HG03108 (cell line): ENCODE results near the gene SH3BP5.

Experiments
- ATAC-seq: cut with Tn5 transposase; IDR thresholded peaks from one replicate; pipeline ENCODE4 v1.9.1; 2021; ENCODE audit warnings: moderate library complexity; ENCODE audit not compliant: unreplicated experiment

Gene SH3BP5

GRCh38 chr3:15279671-15280402 is 52.5 kb downstream of the SH3BP5 start:
- ATAC-seq: no peak

GRCh38 chr3:15279205-15279604 is 53.2 kb downstream of the SH3BP5 start:
- no peak for ATAC-seq

- no peak for ATAC-seq
These were observed 54.4 kb downstream of the SH3BP5 start for GRCh38 chr3:15277861-15278500.

GRCh38 chr3:15276028-15276724 is 56.2 kb downstream of the SH3BP5 start:
- no peak for ATAC-seq

GRCh38 chr3:15273227-15273626 is 59.2 kb downstream of the SH3BP5 start:
- ATAC-seq: no peak

GRCh38 chr3:15272426-15273196 is 59.8 kb downstream of the SH3BP5 start:
- no peak for ATAC-seq

GRCh38 chr3:15271785-15272381 is 60.5 kb downstream of the SH3BP5 start:
- ATAC-seq: peak; percentile 51

GRCh38 chr3:15271030-15271429 is 61.4 kb downstream of the SH3BP5 start:
- no peak for ATAC-seq

GRCh38 chr3:15269091-15269989 is 63.0 kb downstream of the SH3BP5 start:
- peak; percentile 56 for ATAC-seq

GRCh38 chr3:15268033-15268631 is 64.3 kb downstream of the SH3BP5 start:
- peak; percentile 37 for ATAC-seq

- ATAC-seq: no peak
These were observed 64.9 kb downstream of the SH3BP5 start for GRCh38 chr3:15267502-15267901.

- no peak for ATAC-seq
These were observed 65.6 kb downstream of the SH3BP5 start for GRCh38 chr3:15266510-15267376.

GRCh38 chr3:15265655-15266509 is 66.5 kb downstream of the SH3BP5 start:
- no peak for ATAC-seq

GRCh38 chr3:15264486-15264885 is 67.9 kb downstream of the SH3BP5 start:
- no peak for ATAC-seq

GRCh38 chr3:15263926-15264325 is 68.5 kb downstream of the SH3BP5 start:
- ATAC-seq: no peak

- no peak for ATAC-seq
These were observed 69.3 kb downstream of the SH3BP5 start for GRCh38 chr3:15263120-15263519.

- ATAC-seq: no peak
These were observed 70.4 kb downstream of the SH3BP5 start for GRCh38 chr3:15262021-15262420.

- ATAC-seq: no peak
These were observed 71.1 kb downstream of the SH3BP5 start for GRCh38 chr3:15261274-15261673.
